MG63 (cell line): ENCODE data around the gene INCA1. TPM values are rescaled to one million over a fixed set of nuclear protein-coding genes. Genes with fewer than 3 reads are reported as not detected.
A peak's percentile ranks its signal among the peaks of the same experiment; 100 is the strongest.
"Not testable (repeated sequence)": the region's sequence is repeated elsewhere in the genome, so short reads cannot be mapped to it uniquely, and the experiment has no call there.

Source experiments
- DNase-seq: peaks from one replicate; pipeline ENCODE4 v3.0.0-alpha.2; 2020
- H3K27me3 ChIP-seq: fragments of 250-450 bp; sonication (Bioruptor Pico); 2 replicates; pipeline ENCODE4 v1.5.1; 2020; ENCODE audit warnings: mild to moderate bottlenecking, moderate library complexity
- H3K36me3 ChIP-seq: fragments of 250-450 bp; sonication (Bioruptor Pico); 2 replicates; pipeline ENCODE4 v1.5.1; 2020; ENCODE audit warnings: mild to moderate bottlenecking, moderate library complexity
- H3K4me3 ChIP-seq: fragments of 250-450 bp; sonication (Bioruptor Pico); 2 replicates; pipeline ENCODE4 v1.5.1; 2020; ENCODE audit warnings: mild to moderate bottlenecking, moderate library complexity
- H3K9me3 ChIP-seq: fragments of 250-450 bp; sonication (Bioruptor Pico); 2 replicates; pipeline ENCODE4 v1.5.1; 2020; ENCODE audit warnings: mild to moderate bottlenecking, moderate library complexity
- total RNA-seq: library from RNA; depleted of rRNA; stranded (reverse); fragments of >200 nt; shearing (Covaris generic); gene quantifications from 2 replicates; pipeline ENCODE4 v1.2.3, GENCODE V29; 2014; ENCODE audit warnings: low replicate concordance; rRNA removed

INCA1 gene
- not detected in 2 replicates for total RNA-seq

DNA sequence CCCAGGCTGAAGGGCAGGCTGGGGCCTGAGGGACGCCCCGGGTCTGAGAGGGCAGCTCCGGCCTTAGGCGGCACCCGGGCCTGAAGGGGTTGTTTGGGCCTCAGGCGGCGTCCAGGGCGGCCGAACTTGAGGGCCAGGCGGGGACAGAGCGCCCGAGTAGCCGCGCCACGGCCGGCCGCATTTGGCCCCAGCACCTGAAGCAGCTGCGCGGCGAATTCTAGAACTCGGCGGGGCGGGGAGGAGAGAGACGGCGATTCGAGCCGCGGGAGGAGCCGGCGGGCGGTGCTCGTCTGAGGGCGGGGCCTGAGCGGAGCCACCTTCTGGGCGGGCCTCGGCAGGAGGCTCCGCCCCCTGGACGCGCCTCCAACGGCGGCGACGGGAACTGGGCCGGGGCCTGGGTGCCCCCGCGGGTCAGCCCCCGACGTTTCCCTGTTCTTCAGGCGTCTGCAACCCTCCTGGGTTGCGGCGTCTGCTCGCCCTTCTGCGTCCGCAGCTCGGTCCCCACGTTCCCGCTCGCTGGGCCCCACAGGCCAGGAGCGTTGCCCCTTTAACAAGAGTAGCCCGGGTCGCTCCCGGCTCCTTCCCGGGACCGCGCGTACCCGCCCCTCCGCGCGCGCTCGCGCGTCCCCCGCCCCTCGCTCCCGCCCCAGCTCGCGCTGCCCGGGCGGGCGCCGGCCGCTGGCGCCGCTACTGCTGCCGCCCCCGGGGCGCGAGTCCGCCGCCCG is at the start of gene INCA1, which contains the start of gene KIF1C:
INCA1 (minus strand) TSS at position 221 of the 725 bp plus-strand sequence. CDS start 3,085 bp downstream, outside the sequence.
KIF1C (plus strand) TSS at position 649 of the 725 bp plus-strand sequence. CDS start 2,297 bp downstream, outside the sequence.
- DNase-seq, result peak; percentile 82
- Histone ChIP-seq H3K9me3 (no peaks in the 10 kb centered on the region), H3K36me3 (peaks cover 15% of the 10 kb centered on the region; the same call in 1 of the 2 replicates), H3K4me3 (peak within 1 kb of the TSS; percentile 66), H3K27me3 (no peaks in the 10 kb centered on the region)

DNA sequence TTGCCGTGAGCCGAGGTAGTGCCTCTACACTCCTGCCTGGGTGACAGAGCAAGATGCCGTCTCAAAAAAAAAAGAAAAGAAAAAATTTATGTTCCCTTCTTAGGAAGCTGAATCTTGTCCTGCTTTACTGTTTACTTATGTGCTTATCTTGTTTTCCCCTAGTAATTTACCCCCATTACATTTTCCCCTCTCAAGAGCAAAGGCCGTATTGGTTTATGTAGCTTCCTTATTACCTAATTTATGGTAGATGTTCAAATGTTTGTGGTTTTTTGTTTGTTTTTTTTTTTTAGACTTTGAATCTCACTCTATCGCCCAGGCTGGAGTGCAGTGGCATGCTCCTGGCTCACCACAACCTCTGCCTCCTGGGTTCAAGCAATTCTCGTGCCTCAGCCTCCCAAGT is 48.2 kb upstream of the INCA1 start:
- Histone ChIP-seq H3K9me3 (no peaks in the 10 kb centered on the region), H3K4me3 (no peak overlapping the region), H3K36me3 (no peaks in the 10 kb centered on the region), H3K27me3 (no peaks in the 10 kb centered on the region)
- DNase-seq, result no peak

DNA sequence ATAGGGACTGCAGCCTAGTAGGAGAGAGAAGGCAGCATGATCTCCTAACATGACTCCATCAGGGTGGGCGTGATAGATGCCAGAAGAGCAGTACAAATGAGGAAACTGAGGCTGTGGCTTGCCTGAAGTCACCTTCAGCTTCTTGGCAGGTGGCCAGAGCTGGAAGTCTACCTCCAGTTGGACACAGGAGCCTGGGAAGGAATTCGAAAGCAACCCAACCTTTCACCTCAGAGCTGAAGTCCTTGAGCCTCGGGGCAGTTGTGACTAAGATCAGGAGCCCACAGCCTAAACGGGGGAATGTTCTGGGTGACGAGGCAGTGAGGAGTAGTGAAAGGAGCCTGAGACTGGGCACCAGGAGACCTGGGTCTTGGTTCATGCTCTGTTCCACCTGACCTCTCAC is 47.3 kb upstream of the INCA1 start:
- Histone ChIP-seq H3K36me3 (no peaks in the 10 kb centered on the region), H3K4me3 (no peak overlapping the region), H3K27me3 (no peaks in the 10 kb centered on the region), H3K9me3 (no peaks in the 10 kb centered on the region)
- no peak for DNase-seq

GRCh38 chr17:5043524-5043923 is 46.2 kb upstream of the INCA1 start:
- no peaks in the 10 kb centered on the region for H3K36me3 ChIP-seq
- no peak overlapping the region for H3K4me3 ChIP-seq

GRCh38 chr17:5042157-5043022 is 45.1 kb upstream of the INCA1 start:
- DNase-seq, result no peak
- H3K27me3 ChIP-seq, result no peaks in the 10 kb centered on the region
- H3K36me3 ChIP-seq, result no peaks in the 10 kb centered on the region
- no peaks in the 10 kb centered on the region for H3K9me3 ChIP-seq
- H3K4me3 ChIP-seq, result no peak overlapping the region

More at GRCh38 chr17:5043524-5043923, 46.2 kb upstream of the INCA1 start:
- no peaks in the 10 kb centered on the region for H3K9me3 ChIP-seq
- DNase-seq, result no peak
- no peaks in the 10 kb centered on the region for H3K27me3 ChIP-seq

GRCh38 chr17:5035315-5035714 is 38.0 kb upstream of the INCA1 start, which contains the start of gene SLC52A1:
TSS of gene SLC52A1 (minus strand) at chr17:5035426. CDS start at chr17:5034606, 820 bp downstream.
- H3K27me3 ChIP-seq, result no peaks in the 10 kb centered on the region
- H3K4me3 ChIP-seq, result peak within 1 kb of the TSS; percentile 17
- DNase-seq, result no peak
- H3K36me3 ChIP-seq, result no peaks in the 10 kb centered on the region
- H3K9me3 ChIP-seq, result no peaks in the 10 kb centered on the region

- DNase-seq, result no peak
- Histone ChIP-seq H3K9me3 (no peaks in the 10 kb centered on the region), H3K4me3 (no peak overlapping the region), H3K27me3 (no peaks in the 10 kb centered on the region), H3K36me3 (no peaks in the 10 kb centered on the region)
Observed at GRCh38 chr17:5034651-5035050, 37.3 kb upstream of the INCA1 start.

DNA sequence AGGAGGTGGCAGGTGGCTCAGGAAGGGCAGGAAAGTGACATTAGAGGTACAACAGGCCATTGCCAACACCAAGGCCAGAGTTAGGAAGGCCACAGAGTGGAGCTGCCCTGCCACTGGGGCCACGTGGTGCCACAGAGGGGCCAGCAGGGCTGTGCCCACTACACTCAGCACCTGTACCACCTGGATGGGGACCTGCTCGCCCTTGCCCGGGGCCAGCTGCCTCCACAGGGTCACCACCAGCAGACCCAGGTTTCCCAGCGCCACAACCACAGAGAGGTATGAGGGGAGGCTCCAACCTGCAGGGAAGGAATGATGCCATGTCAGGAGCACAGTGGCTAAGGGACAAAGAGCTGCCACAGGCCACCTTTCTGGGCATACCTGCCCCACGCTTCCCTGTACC is 36.7 kb upstream of the INCA1 start:
- no peak for DNase-seq
- Histone ChIP-seq H3K4me3 (no peak overlapping the region), H3K27me3 (no peaks in the 10 kb centered on the region), H3K9me3 (no peaks in the 10 kb centered on the region), H3K36me3 (no peaks in the 10 kb centered on the region)

DNA sequence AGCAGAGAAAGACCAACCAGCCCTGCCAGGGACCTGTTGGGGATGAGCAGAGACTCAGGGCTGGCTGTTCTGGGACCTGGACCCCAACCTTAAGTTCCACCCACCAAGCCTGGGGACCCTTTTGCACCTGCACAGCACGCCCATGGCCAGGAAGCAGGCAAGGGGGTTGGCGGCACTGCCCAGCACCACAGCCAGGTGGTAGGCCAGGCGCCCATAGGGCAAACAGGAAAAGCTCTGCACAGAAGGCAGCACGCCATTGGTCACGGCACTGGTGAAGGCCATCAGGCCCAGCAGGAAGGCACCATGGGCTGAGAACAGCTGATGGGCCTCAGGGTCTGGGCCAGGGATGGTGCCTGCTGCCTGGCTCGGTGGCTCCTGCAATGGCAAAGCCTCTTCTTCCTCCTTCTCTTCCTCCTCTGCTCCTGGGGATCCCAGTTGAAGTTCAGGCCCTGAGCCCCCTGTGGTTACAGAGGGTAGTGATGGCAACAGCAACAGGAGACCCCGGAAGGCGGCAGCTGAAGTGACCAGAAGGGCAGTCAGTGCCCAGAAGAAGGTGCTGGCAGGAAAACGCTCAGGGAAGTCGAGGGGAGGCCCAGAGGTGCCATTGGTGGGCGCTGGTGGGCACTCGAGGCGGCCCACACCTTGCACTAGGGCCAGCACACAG is 36.2 kb upstream of the INCA1 start:
- Histone ChIP-seq H3K27me3 (no peaks in the 10 kb centered on the region), H3K36me3 (no peaks in the 10 kb centered on the region)
- DNase-seq, result no peak

GRCh38 chr17:5032865-5033264 is 35.5 kb upstream of the INCA1 start:
- DNase-seq, result no peak
- H3K36me3 ChIP-seq, result no peaks in the 10 kb centered on the region
- no peak overlapping the region for H3K4me3 ChIP-seq
- H3K9me3 ChIP-seq, result no peaks in the 10 kb centered on the region
- no peaks in the 10 kb centered on the region for H3K27me3 ChIP-seq

More for the DNA sequence above, 36.2 kb upstream of the INCA1 start:
- Histone ChIP-seq H3K4me3 (no peak overlapping the region), H3K9me3 (no peaks in the 10 kb centered on the region)

DNA sequence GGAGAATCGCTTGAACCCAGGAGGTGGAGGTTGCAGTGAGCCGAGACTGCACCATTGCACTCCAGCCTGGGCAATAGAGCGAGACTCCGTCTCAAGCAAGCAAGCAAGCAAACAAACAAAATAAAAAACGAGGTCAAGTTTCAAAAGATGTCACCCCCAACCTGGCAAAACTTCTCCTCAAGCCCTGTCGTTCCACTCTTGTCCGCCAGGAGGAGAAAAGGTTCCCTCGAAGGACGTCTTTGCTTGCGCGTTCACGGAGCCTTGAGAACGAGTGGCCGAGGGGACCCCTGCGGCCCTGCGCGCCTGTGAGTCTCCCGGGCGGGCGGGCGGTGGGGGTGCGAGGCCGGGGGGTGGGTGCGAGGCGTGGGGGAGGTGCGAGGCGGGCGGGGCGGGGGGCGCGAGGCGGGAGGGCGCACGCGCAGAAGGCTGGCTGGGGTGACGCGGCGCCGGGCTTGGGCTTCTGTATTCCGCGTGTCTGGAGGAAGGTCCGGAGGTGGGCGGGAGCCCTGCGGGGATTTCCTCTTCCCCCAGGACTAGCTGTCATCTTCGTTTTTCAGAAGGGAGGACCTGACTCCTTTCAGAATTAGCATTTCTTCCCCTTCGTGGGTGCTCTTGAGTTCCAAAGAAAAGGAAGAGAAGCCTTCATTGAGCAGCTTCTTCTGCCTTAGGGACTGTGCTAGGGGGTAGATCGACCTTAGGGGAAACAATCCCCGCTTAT is 34.2 kb upstream of the INCA1 start:
- peak; percentile 72 for DNase-seq
- Histone ChIP-seq H3K4me3 (peak overlapping the region; percentile 36), H3K36me3 (no peaks in the 10 kb centered on the region), H3K9me3 (no peaks in the 10 kb centered on the region), H3K27me3 (no peaks in the 10 kb centered on the region)

DNA sequence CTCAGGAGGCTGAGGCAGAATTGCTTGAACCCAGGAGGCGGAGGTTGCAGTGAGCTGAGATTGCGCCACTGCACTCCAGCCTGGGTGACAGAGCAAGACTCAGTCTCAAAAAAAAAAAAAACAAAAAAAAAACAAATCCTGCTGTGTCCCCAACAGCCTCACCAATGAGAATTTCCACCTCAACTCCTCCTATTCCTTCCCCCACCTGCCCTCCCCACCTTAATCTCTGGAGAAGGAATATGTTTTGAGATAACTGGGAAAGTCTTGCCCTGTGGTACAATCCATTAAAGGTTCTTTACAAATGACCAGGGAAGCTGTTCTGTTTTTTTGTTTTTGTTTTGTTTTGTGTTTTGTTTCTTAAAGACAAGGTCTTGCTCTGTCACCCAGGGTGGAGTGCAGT is 32.8 kb upstream of the INCA1 start:
- not testable (repeated sequence) for DNase-seq, H3K9me3 ChIP-seq, H3K4me3 ChIP-seq, H3K27me3 ChIP-seq, H3K36me3 ChIP-seq

DNA sequence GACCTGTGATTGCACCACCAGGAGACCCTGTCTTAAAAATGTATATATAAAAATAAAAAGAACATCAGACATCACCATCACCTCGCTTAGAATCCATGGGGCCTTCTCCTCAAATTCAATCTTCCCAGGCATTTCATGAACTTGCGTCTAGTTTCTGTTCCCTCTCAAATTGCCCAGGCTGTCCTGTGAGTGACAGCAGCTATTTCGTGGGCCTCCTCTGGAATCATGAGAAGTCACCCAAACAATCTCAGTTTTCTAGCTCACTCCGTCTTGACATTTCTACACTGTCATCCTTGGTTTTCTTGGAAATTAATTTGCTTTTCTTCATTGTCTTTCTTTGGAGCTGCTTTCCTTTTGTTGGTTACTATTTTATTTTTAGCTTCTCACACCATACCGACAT is 30.6 kb upstream of the INCA1 start:
- no peaks in the 10 kb centered on the region for H3K27me3 ChIP-seq
- no peaks in the 10 kb centered on the region for H3K9me3 ChIP-seq
- H3K36me3 ChIP-seq, result no peaks in the 10 kb centered on the region
- DNase-seq, result no peak
- H3K4me3 ChIP-seq, result no peak overlapping the region

DNA sequence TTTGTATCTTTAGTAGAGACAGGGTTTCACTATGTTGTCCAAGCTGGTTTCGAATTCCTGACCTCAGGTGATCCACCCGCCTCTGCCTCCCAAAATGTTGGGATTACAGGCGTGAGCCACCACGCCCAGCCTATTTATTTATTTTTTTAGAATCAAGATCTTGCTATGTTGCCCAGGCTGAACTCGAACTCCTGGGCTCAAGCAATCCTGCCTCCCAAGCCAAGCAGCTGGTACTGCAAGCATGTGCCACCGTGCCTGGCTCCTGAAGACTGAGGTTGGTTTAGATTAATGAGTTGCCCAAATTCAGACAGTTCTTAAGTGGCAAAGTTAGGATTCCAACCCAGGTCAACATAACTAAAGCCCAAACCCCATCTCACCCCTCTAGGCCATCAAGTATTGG is 30.0 kb upstream of the INCA1 start:
- H3K4me3 ChIP-seq, result no peak overlapping the region
- no peaks in the 10 kb centered on the region for H3K9me3 ChIP-seq
- no peak for DNase-seq
- H3K27me3 ChIP-seq, result no peaks in the 10 kb centered on the region
- no peaks in the 10 kb centered on the region for H3K36me3 ChIP-seq

DNA sequence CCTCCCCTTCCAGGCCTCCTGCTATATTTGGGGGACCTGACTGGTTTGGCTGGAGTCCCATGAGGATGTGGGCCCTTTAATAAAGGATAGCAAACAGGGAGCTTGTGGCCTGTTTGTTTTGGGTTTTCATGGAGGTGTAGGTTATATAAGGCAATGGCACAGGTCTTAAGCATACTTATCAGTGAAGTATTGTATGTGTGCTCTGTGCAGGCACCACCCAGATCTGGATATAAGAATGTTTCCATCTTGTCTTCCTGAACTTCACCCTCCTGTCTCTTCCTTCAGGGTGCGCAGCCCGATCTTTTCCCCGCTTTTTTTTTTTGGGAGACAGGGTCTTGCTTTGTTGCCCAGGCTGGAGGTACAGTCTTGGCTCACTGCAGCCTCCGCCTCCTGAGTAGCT is 27.3 kb upstream of the INCA1 start:
- Histone ChIP-seq H3K27me3 (no peaks in the 10 kb centered on the region), H3K36me3 (peaks cover 7% of the 10 kb centered on the region; the same call in 1 of the 2 replicates), H3K9me3 (no peaks in the 10 kb centered on the region), H3K4me3 (no peak overlapping the region)
- DNase-seq, result no peak

DNA sequence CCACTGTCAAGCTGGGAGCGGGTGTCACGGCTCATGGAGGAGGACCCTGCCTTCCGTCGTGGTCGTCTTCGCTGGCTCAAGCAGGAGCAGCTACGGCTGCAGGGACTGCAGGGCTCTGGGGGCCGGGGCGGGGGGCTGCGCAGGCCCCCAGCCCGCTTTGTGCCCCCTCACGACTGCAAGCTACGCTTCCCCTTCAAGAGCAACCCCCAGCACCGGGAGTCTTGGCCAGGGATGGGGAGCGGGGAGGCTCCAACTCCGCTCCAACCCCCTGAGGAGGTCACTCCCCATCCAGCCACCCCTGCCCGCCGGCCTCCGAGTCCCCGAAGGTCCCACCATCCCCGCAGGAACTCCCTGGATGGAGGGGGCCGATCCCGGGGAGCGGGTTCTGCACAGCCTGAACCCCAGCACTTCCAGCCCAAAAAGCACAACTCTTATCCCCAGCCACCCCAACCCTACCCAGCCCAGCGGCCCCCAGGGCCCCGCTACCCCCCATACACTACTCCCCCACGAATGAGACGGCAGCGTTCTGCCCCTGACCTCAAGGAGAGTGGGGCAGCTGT is 26.3 kb upstream of the INCA1 start:
- Histone ChIP-seq H3K36me3 (peaks cover 9% of the 10 kb centered on the region; the same call in 1 of the 2 replicates), H3K4me3 (no peak overlapping the region), H3K27me3 (no peaks in the 10 kb centered on the region), H3K9me3 (no peaks in the 10 kb centered on the region)
- no peak for DNase-seq
